Measurements from ENCODE around the gene TMCC3.
A peak's percentile ranks its signal among the peaks of the same experiment; 100 is the strongest.

TMCC3 gene

DNA sequence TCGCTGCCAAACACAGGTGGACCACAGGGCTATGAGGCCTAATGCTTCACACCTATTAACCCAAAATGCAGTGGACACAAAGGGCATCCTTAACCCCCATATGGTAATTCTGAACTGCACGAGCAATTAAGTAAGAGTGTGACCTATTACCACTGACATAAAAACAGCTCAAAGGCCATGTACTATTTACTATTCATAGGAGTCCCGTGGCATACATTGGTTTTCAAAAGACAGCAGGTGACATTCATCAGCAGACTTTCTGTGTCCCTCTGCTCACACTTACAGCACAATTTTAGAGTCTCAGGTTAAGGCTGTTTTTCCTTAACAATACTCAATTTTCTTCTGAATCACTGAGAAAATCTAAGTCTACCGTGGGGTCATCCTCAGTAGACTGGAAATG, 23.1 kb upstream of the TMCC3 start:
- DNase-seq = no peak

DNA sequence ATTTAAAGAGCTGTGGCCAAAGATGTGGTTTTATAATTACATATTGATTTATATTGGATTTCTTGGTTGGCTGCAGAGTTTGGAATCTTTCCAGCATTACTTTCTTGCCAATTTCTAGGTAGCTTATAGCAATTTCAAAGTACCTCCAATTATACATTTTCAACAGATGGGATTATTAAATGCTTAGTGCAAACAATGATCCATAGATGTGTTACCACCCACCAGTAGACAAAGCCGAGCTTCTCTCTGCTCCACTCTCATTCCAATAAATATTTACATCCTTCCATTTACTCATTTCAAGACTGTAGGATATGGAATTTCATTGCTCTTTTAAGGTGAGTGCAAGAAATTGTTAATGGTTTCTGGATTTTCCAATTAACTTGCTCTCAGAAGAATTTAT, 21.6 kb upstream of the TMCC3 start:
- no peak for DNase-seq

DNA sequence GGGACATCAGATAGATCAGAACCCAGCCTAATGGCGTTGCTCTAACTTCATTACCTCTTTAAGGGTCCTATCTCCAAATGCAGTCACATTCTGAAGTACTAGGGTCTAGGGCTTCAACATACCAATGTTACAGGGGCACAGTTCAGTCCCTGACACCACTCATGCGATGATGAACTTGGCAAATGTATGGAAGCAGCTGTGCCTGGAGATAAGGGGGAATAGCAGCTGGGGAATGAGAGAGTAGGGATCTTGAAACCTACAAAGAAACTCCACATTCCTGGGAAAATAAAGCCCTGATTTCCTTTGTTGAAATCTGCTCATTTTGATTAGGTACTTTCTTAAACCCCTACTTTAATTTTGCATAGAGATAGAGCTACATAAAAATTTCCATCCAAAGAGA, 20.5 kb upstream of the TMCC3 start:
- DNase-seq = no peak

DNA sequence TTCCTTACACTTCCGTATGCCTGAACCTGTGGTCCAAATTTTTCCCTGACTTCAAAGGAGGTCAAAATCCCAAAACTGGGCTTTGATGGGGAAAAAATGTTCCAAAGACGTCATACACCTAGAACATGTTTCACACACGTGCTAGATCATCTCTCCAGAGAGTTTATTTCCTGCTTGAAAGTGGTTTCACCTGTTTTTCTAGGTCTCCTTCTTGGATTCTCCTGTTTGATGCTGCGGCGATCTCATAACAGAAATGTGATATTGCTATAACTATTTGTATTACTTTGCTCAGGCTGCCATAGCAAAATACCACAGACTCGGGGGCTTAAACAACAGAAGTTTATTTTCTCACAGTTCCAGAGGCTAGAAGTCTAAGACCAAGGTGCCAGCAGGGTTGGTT, 19.7 kb upstream of the TMCC3 start:
- no peak for DNase-seq

DNA sequence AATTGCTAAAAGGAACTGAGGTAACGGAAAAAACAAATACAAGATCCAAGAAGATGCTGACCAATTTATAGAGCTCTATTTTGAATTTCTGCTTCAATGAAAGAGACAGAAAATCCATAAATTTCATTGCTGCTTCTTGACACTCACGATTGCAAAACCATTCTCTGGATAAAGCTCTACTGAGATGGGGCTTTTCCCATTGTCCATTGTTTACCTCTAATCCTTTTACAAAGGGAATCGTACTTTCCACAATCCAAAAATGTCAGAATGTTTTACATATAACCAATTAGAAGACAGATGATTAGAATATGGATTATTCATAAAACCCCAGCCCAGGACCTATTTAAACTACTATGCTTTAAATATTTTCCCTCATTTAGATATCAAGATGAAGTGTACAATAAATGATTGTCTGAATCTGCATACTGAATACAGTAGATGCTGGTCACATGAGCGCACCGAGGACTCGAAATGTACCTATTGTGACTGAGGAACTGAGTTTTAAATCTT, 16.7 kb upstream of the TMCC3 start:
- no peak for DNase-seq

DNA sequence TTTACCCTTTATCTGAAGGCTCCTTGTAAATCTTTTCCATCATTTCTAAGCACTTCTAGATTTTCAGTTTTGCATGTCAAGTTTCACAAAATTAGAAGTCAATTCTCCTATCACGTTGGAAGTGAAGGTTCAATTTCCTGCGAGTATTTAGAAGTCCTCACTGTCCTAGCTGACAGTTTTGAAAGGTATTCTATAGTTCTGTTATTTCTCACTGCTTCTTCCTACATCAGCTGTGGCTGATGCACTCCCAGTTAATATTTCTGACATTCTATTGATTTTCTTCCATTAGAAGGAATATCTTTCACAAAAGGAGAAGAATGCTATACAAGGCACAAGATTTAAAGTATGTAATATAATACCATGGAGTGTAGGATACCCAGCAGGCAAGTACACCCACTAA, 15.8 kb upstream of the TMCC3 start:
- no peak for DNase-seq

DNA sequence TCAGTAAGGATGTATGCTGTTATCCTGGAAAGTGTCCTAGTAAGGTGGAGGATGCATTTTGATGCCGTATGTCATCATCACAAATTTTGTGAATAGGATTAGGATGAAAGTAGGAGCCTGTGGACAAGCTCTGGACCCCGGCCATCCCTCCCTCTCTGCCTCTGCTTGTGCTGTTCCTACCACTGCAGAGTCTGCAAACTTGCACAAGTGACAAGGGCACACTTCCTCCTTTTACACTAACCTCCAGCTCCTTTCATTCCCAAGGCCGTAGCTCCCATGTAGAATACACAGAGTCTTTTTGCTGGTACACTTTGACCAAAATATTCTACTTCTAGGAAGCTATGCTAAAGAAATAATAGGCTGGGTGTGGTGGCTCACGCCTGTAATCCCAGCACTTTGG, 13.3 kb upstream of the TMCC3 start:
- no peak for DNase-seq

DNA sequence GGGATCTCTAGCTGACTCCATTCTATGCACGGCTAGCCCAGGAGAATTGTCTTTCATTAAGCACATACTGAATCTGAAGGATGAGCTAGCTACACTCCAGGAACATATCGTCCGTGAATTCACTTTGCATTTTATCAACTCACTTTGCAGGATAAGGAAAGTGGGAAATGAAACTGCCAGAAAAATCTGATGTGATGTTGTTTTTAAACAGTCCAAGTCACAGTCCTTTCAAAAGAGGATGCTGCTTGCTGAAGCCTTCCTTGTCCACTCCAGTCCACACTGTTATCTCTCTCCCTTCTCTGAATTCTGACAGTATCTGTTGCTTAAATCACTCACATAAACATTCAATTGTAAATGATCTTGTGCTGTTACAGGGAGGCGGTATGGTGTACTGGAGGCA, 12.7 kb upstream of the TMCC3 start:
- DNase-seq = no peak

DNA sequence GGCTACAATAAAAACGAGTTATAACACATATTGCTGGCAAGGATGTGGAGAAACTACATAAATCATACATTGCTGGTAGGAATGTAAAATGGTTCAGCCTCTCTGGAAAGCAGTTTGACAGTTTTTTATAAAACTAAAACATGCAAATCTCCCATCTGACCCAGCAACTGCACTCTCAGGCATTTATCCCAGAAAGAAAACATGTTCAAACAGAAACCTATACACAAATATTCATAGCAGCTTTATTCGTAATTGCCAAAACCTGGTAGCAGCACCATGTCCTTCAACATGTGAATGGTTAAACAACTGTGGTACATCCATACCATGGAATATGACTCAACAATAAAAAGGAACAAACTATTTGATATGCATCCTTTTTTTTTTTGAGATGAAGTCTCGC, 10.1 kb upstream of the TMCC3 start:
- DNase-seq = no peak

DNA sequence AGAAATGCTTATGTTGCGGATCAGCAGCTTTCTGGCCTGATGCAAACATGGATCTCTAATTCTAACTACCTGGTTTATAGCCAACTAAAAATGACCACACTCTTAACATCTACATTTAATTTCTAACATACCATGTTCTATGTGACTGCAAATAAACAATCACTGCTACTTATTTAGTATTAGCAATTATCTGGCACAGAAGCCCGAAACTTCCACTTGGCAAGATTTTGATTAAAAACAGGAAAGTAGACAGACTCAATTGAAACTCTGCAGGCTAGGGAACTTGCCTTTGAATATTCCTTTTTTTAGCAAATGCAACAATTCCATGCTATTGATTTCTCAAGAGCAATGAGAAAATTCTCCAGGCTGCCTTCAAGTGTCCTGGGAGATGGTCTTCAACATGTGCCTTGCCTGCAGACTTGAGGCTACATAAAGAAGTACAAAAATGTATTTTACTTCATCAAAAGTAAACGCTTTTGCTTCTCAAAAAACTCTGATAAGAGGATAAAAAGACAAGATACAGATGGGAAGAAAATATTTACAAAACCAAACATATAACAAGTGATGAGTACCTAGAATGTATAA, 9.1 kb upstream of the TMCC3 start:
- DNase-seq = no peak

DNA sequence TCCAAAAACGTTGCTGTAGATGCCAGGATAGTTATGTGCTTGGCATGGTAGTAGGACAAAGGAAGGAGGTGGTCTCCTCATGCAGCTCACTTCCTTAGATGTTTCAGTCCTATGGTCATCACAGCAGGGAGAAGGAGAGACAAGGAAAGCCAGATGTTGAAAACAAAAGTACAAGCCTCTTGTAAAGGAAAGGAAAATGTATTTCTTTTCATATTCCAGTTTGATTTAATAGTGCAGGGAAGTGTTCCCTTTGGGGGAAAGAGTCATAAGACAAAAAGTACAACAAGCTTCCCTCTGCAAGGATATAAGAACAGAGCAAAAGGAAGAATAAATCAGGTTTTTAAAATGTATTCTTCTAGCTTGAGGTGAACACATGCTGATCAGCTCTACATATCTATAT, 8.6 kb upstream of the TMCC3 start:
- no peak for DNase-seq

DNA sequence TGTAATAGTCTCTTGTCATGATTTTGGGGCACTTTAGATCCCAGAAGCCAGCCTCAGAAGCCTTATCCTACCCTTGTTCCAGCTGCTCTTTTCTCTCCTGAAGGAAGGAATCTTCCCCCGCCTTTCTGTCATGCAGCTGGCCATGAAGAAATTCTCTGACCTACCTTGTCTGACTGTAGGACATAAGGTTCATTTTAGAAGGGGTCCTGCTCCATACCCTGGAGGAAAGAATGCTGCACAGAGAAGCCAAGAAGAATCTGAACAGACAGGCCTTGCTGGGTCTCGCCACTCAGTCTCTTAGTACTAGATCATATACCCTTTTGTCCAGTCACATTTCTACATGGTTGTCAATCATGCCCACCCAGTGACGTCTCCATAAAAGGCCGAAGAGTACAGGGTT, 6.2 kb upstream of the TMCC3 start:
- no peak for DNase-seq

DNA sequence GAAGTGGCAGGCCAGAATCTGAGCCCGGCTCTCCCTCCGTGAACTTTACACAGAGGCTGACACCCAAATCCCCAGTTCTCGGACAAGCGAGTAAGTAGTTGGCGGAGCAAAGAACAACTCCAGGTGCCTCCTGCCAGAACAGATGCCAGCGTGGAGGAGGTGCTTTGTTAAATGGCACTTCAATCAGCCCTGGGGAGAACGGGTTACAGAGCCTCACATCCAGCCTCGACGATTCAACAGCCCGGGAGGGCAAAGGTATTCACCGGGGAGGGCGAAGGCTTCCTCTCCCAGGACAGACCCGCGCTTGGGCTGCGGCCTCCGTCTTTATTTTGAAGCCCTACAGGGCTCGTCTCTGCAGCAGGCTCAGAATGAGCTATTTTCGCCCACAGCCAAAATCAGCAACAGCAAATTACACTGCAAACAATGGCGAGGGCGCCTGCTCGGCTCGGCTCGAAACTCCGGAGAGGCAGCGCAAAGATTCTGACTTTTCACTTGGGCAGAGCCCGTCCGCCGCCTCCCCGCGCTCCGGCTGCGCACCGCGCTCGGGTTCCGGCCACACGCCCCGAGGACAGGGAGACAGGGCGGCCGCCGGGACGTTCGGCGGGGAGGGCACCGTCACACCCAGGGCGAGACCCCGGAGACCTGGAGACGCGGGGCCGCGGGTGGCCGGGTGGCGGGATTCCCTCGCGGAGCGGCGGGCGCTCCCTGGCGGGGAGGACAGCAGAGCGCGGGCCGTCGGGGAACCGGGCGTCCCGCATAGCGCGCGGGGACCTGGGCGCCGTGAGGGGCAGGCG, 811 bp downstream of the TMCC3 start:
- peak; percentile 27 to 33 for DNase-seq

DNA sequence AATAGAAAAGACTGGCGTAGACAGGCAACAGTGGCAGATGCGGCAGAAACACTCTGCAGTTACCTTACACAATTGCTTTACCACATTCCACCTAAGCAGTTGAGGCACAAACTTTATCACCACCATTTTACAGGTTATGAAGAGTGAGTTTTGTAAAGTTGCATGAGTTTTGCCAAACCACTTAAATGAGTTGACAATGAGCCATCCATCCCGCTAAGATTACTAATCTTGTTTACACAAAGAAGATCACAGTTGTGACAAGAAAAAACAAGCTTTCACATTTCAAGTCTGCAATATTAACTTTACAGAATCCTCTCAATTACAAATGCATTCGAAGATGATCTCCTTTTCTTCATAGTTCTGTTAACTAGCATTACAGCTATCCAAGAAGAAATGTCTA, 1.8 kb downstream of the TMCC3 start:
- no peak for DNase-seq

DNA sequence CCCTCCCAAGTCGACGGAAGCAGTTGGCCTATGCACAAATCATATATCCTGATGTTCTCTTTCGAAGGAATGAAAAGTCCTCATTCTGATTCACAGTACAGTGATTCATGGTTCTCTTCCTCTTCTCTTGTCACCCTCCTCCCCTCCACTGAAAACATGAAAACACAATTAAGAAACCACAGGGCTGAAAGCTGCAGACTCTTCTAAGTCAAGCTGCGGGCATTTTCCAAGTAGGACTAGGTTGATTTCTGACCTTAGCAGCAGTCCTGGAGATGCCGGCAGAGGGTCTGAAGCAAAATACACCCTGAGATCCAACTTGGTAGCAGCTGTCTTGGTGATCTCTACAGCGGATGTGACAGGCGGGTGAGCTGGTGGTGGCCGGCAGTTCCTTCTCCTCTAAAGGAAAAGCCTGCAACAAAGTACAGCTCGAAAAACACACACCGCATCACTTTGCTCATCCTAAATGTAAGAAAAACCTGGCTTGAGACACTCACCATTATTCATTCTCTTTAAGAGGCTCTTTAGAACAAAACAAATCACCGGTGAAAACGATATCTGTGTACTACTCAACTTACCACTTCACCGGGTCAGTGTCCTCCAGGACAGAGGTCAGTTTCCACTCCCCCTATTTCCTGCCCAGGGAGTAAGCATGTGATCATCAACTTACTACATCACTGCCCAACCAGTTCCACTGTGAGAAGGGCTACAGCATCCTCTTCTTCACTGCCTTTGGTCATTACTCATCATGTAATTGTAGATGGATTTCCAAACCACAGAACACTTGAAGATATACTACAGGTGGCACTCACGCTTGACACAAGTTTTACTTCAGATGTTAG, 6.0 kb downstream of the TMCC3 start:
- DNase-seq = peak in 1 of 2 donors; percentile 36

DNA sequence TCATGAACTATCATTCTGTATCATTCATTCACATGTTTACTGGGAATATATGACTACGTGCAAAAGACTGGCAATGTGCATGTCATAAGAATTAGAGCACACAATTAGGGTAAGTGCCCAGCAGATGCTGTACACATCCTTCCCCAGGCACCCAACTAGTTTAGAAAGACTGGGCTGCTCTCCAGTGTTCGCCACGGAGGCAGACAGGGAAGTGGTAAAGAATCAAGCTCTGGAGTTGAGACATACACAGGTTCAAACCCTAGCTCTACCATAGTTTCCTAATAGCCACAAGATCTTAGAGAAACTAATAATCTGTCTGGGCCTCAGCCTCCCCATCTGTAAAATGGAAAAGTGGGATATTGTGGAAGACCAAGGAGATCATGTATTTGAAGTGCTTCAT, 6.8 kb downstream of the TMCC3 start:
- peak in 1 of 2 donors; percentile 30 for DNase-seq

DNA sequence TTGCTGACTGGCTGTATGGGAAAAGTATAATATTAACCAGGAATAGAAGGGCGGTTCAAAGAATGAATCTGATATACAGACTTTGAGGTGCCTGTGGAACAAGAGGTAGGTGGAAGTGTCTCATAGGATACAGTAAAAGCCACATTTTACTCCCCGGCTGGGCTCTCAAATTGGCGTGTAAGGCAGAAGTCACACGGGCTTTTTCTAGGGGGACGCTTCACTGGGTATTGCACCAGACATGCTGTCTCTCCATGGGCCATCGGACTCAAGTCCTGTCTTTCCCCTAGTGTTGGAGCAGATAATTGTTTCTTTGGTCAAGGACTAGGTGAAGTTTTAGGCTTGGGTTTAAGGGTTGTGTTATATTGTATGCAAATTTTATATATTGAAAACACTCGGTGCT, 9.1 kb downstream of the TMCC3 start:
- DNase-seq = no peak

DNA sequence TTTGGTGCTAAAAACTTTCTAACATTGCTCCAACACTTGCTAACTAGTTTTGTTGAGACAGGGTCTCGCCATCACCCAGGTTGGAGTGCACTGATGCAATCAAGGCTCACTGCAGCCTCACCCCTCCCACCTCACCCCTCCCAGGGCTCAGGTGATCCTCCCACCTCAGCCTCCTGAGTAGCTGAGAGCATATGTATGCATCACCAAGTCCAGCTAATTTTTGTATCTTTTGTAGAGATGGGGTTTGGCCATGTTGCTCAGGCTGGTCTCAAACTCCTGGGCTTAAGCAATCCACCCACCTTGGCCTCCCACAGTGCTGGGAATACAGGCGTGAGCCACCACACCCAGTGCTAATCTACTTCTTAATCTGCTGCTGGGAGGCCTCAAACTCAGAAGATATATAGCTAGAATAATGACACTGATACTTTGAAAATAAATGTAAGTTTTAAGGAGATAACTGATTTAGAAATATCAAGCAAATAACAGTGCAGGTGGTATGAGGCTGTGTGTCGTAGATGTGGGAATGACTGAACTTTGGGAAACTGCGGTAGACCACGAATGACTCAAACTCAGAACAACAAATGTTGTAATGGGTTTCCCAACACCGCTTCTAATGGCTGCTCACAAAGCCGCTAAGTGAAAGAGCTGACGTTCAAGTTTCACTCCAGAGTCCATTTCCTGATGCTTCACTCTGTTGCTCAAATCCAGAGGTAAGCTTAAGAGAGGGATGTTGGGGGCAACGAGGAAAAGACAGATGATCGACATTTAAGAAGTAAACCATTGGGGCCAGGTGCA, 10.0 kb downstream of the TMCC3 start:
- DNase-seq = peak; percentile 18 to 52

DNA sequence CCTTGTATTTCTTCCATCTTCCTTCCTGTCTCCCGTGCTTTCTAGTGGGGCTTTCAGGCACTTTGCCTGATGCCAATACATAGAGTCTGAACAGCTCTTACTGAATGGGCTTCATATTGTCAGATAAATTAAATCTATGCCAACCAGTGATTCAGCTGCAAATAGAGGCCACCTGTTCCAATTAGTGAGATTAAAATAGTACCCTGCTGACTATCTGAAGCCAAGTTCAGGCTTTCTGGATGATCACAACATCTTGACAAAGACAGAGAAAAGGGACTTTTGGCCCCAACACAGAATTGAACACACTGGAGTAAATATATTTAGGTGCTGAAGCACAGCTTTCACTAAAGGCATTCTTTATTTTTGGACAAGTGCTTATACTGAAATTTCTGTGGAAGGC, 11.8 kb downstream of the TMCC3 start:
- DNase-seq = no peak

DNA sequence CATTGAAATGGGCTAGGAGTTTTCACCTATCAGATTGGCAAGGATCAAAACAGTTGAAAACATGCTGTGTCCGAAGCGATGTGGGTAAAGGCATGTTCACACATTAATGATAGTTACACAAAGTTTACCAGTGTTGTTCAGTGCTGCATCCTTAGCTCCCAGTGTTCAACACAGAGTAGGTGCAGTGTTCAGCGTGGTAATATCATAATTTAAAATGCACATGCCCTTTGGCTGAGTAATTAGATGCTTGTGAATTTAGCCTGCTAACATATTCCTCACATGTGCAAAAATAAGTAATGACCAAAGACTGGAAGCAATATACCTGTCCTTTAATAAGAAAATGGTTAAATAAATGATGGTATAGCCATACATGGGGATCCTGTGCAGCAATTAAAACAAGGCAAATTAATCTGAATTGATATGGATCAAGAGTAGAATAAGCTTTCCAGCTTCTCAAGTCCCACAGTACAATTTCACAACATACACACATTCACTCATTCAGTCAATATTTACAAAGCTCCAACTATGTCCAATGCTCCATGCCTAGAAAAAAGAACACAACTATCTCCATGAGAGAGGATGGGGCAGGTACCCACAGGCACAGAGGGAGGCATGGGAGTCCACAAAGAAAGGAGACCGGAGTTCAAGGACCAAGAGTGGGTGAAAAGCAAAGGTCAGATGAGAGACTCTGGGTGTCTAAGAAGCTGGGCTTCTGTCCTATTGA, 12.8 kb downstream of the TMCC3 start:
- DNase-seq = no peak

DNA sequence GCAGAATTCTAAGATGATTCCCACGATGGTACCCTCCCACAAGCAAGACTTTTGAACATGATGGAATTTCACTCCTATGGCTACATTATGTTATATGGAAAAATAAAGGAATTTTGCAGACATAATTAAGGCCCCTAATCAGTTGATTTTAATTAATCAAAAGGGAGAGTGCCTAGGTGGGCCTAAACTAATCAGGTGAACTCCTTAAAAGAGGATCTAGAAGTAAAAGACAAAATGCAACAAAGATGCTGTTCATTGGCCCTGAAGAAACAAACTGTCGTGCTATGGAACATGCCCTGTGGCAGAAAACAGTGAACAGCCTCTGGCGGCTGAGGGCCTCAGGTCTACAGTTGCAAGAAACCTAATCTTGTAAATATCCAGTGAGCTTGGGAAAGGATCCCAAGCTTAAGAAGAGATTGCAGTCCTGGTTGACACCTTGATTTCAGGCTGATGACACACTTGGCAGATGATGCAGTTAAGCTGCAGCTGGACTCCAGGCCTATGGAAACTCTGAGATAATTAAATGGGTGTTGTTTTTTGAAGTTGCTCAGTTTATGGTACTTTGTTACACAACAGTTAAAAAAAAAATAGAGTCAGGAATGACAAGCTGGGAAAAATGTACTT, 13.8 kb downstream of the TMCC3 start:
- DNase-seq = no peak

DNA sequence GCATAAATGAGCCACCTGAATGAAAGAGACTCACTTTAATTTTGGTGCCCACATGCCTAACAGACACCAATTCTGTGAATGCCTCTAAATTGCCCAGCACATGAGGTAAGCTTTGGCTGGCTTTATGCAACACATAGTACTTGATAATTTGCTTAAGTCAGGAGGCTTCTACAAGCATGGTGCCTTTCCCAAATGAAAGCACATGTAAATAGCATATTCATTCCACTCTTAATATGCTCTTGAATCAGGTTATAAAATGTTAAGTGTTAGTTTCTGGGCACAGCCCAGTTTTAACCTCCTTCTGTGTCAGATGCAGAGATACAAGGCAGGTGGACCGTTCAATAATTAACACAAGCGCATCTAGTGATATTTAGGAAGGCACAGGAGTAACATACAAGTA, 15.6 kb downstream of the TMCC3 start:
- no peak for DNase-seq
